ENCODE results near the gene MATN3.

The MATN3 gene

DNA sequence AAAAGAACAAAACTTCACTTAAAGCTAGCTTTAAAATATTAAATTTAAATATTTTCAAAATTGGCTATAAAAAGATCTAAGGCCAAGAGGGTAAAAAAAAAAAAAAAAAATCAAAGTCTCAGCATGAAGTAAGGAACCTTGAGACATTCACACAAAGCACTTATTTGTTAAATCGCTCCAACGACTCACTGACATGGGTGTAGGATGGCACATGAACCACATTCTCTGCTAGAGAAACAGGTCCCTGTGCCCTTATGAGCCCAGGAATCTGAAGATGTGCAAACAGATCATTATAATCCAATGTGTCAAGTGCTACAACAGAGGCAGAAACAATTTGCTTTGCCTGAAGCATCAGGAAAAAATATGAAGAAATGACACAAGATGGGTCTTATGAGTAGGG lies 25.2 kb upstream of the MATN3 start:
- no peak for DNase-seq (ENCODE audit: extremely low read depth in 1 of 2, low read depth in 1 of 2)

DNA sequence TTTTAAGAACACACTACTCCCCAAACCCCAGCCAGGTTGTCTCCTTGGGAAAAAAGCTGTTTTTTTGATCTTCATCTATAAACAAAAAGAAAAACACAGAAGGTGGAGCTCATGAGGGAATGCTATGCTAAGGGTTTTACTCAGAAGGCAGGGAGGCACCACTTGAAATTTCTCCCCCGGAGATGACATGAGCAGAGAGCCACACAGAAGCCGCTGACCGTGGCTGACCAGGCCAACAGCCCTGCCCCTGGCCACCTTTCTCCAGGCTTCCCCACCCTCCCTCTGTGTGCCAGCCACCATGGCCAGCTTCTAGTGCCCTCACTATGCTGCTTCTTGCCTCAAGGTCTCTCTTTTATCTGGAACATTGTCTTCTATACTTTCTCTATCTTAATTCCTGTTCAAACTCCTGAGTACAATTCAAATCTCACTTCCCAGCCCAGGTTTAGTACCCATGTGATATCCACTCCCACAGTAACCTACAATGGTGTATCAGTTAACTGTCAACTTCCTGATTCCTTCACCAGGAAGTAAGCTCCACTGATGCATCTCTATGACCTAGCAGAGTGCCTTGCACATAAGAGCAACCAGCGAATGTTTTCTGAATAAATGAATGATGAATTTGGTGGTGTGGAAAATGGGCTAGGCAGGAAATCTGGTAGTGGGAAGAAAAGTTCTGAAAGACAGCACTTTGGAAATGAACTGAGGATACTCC lies 23.6 kb upstream of the MATN3 start:
- DNase-seq (ENCODE audit: extremely low read depth in 1 of 2, low read depth in 1 of 2): no peak

- DNase-seq (ENCODE audit: extremely low read depth in 1 of 2, low read depth in 1 of 2): no peak
Measured at GRCh38 chr2:20034821-20035220, 22.4 kb upstream of the MATN3 start.

- no peak for DNase-seq (ENCODE audit: extremely low read depth in 1 of 2, low read depth in 1 of 2)
Measured at GRCh38 chr2:20034218-20034617, 21.8 kb upstream of the MATN3 start.

DNA sequence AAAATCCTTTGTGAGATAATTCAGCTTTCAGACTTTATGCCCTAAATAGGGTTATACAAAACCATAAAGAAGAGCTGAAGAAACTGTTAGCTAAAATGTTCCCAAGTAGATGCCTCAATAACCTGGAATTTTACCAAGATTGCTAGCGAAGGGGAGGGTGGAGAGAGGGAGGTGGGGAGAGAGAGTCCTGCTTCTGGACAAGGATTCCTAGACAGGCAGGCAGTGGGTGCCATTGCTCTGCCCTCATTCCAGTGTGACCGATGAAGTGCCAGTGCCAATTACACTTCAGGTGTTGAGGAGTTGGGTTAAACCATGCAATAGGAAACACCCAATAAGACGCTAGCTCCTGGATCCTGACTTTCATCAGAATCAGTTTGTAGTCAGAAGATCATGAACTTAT lies 20.9 kb upstream of the MATN3 start:
- no peak for DNase-seq (ENCODE audit: extremely low read depth in 1 of 2, low read depth in 1 of 2)

DNA sequence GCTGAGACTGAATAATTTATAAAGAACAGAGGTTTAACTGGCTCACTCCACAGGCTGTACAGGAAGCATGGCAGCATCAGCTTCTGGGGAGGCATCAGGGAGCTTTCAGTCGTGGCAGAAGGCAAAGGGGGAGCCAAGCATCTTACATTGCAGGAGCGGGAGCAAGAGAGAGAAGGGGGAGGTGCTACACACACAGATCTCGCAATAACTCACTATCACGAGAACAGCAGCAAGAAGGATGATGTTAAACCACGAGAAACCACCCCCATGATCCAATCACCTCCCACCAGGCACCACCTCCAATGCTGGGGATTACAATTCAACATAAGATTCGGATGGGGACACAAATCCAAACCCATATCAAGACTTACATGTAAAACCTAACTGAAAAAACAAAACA lies 17.8 kb upstream of the MATN3 start:
- DNase-seq (ENCODE audit: extremely low read depth in 1 of 2, low read depth in 1 of 2): no peak

- no peak for DNase-seq (ENCODE audit: extremely low read depth in 1 of 2, low read depth in 1 of 2)
Measured at GRCh38 chr2:20027705-20028434, 15.4 kb upstream of the MATN3 start.

DNA sequence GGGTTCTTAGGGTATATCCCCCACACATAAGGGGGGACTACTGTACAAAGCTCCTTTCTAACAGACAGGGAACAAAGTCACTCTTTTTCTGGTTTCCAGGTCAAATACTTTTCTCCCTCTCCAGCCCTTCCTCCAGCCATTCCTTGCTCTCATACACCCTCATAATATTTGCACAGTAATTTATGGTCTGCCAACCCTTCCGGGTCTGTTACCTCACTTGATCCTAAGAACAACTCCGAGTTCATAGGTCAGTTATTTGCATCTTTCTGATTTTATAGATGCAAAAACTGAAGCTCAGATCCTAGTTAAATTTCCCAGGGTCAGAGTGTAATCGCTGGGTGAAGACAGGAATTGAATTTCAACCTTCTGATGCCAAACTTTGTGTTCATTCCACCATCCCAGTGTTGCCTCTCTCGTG lies 14.8 kb upstream of the MATN3 start:
- no peak for DNase-seq (ENCODE audit: extremely low read depth in 1 of 2, low read depth in 1 of 2)

GRCh38 chr2:20025065-20025786 lies 12.8 kb upstream of the MATN3 start:
- DNase-seq (ENCODE audit: extremely low read depth in 1 of 2, low read depth in 1 of 2): no peak

DNA sequence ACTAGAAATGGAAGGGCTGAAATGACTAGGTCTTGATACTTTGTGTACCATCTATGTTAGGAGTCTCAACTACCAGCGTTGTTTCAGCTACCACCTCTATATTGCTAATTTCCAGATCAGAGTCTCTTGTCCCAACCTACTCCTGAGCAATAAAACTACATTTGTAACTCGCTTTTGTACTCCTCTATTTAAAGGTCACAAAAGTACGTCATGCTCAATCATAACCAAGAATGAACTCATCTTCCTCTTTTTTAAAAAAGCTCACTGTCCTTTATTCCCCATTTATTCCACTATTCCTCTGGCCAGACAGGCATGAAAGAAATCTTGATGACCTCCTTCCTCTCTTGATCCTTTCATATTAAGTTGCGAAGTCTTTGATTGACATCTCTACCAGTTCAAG lies 11.2 kb upstream of the MATN3 start:
- DNase-seq (ENCODE audit: extremely low read depth in 1 of 2, low read depth in 1 of 2): no peak

- no peak for DNase-seq (ENCODE audit: extremely low read depth in 1 of 2, low read depth in 1 of 2)
Measured at GRCh38 chr2:20021405-20022009, 9.0 kb upstream of the MATN3 start.

DNA sequence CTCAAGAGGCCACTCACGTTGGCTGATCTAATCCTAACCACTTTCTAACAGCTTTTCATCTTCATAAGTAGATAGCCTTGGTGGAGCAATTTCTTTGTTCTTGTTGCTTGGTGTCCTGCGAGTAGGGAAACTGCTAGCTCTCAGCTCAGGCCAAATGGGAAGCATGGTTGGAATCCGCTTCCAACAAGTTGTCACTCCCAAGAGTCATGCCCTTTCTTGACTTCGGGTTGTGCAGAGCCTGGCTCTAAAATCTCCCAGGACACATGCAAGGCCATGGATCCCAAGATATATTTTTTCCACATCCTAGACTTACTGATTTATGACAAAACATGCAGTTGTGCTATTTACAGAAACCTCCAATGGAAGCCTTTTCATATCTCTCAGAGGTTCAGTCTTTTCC lies 7.3 kb upstream of the MATN3 start:
- no peak for DNase-seq (ENCODE audit: extremely low read depth in 1 of 2, low read depth in 1 of 2)

GRCh38 chr2:20018601-20019152 lies 6.2 kb upstream of the MATN3 start:
- no peak for DNase-seq (ENCODE audit: extremely low read depth in 1 of 2, low read depth in 1 of 2)

GRCh38 chr2:20016346-20016745 lies 3.9 kb upstream of the MATN3 start:
- DNase-seq (ENCODE audit: extremely low read depth in 1 of 2, low read depth in 1 of 2): no peak

- no peak for DNase-seq (ENCODE audit: extremely low read depth in 1 of 2, low read depth in 1 of 2)
Measured at GRCh38 chr2:20015482-20016083, 3.1 kb upstream of the MATN3 start.

GRCh38 chr2:20013126-20013849 lies 820 bp upstream of the MATN3 start:
- DNase-seq (ENCODE audit: extremely low read depth in 1 of 2, low read depth in 1 of 2): no peak

DNA sequence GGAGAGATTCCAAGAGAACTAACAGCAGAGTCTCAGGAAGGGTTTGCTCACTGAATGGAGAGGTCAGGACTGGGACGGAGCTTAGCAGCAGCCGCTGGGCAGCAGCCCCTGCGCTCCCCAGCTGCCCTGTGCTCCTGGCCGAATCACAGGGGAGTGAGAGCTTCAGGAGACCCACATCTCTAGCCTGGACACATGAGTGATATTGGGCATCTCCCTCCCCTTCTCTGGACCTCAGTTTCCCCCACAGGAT lies 511 bp downstream of the MATN3 start:
- DNase-seq (ENCODE audit: extremely low read depth in 1 of 2, low read depth in 1 of 2): no peak

- no peak for DNase-seq (ENCODE audit: extremely low read depth in 1 of 2, low read depth in 1 of 2)
Measured at GRCh38 chr2:20011276-20012031, 1.0 kb downstream of the MATN3 start.

GRCh38 chr2:20008703-20009102 lies 3.8 kb downstream of the MATN3 start:
- DNase-seq (ENCODE audit: extremely low read depth in 1 of 2, low read depth in 1 of 2): no peak
